ENCODE results near the gene NATD1.

Gene NATD1

DNA sequence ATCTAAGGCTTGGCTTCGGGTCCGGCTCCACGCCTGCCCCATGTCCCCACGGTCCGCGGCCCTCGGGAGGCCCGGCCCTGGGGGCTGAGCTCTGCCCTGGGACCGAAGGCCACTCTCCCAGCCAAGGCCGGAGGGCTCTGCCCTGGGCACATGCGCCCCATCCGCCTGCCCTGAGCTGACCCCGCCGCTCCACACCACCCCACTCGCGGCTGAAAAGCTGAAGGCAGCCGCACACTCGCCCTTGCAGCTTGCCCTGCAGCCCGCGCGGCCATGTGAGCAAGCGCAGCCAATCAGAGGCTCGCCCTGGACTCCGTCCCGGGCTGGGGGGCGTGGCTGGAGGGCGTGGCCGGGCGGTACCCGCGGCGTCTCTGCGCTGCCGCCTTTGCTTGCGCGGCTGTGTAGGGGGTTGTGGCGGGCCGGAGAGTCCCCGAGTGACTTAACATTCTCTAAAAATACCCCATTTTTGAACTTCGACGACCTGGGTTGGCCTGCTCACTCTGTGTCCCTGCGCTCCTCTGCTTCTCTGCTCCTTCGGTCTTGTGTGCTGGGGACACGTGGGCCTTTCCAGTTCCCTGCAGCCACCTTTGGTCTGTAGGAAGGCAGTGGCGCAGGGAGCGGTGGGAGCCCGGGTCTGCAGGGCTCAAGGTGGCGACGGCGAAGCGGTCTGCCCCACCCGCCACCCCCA lies 22.5 kb upstream of the NATD1 start:
- DNase-seq (ENCODE audit: low read depth): no peak

GRCh38 chr17:21275047-21275578 lies 21.9 kb upstream of the NATD1 start:
- DNase-seq (ENCODE audit: low read depth): no peak

DNA sequence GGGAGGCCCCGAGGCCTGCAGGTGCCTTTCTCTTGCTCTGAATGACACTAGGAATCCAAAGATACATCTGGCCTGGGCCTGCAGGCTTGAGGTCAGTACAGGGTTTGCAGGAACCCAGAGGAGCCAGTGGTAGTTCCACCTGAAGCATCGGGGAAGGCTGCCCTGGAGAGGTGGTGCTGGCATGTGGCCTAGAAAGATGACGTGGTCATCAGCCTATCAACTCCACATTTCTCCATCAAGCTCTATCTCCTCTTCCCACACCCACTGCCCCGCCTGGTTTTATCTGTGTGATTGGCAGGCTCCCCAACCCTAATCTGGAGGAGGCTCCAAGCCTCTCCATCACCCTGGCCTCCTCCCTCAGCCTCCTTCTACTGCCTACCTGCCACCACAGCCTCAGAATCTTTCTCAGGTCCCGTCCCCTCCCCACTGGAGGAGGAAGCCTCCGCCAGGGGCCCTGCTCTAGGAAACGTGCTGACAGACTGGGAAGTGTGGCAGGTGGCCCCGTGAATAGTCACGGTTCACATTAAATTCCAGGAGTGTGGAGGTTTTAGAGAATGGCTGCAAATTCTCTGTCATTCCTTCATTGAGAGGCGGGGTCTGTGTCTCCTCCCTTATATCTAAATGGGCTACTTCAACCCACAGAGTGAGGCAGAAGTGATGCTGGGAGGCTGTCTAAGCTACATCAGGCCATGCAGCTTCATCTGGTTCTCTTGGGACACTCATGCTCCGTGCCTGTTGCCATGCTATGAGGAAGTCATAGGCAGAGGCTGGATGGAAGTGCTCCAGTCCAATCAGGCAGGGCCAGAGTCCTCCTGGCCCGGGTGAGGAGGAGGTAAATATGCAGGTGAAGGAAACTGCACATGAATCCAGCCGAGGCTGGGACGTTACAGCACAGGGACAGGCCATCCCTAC lies 19.9 kb upstream of the NATD1 start:
- no peak for DNase-seq (ENCODE audit: low read depth)

DNA sequence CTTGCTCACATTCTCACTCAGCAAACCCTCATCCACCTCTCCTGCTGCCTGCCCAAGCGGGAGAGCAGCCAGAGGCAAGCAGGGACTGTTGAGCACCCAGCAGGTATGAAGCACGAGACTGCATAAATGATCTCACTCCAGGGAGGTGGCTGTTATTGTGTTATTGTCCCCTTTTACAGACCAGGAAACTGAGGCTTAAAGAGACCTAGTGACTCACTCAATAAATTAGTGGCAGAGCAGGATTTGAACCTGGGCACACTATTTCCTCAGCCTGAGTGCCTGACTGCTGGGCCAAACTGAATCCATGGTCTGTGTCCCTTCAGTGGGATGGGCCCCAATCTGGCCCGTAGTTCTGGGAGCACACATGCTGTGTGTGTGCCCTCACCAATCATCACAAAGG lies 19.0 kb upstream of the NATD1 start:
- DNase-seq (ENCODE audit: low read depth): no peak

- no peak for DNase-seq (ENCODE audit: low read depth)
Measured at GRCh38 chr17:21271454-21272183, 18.4 kb upstream of the NATD1 start.

DNA sequence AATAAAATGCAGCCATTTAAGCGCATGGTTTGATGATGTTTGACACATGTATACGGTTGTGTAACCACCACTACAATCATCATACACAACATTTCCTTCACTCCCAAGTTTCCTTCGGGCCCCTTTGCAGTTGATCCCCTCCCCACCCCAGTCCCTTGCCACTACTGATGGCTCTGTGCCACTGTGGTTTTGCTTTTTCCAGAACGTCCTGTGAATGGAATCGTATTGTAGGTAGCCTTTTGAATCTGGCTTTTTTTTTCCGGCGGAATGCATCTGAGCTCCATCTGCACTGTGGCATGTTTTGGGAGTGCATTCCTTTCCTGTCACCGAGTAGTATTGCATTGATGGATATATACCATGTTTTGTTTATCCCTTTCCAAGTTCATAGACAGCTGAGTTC lies 16.2 kb upstream of the NATD1 start:
- no peak for DNase-seq (ENCODE audit: low read depth)

DNA sequence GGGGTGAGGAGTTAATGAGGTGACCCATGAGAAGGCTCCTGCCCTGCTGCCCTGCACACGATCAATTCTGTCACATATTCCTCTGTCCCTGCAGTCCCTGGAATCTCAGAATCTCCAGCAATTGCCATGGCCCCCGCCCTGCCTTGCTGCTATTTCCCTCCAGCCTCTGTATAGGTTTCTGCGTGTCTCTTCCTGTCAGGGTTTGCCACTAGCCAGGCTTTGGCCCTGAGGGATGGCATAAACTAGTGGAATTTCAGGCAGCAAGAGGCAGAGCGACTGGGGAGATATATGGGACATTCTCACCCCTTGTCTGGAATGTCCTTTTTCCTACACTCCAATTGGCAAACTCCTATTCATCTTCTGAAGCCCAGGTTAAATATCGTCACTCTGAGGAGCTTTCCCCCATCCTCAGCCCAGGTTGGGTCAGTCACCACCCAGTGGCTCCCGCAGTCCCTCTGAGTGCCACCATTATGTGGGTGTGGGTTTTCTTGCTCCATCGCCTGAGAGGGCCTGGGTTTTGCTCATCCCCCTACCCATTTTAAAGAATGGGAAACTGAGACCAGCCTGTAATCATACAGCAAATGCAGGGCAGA lies 15.5 kb upstream of the NATD1 start:
- no peak for DNase-seq (ENCODE audit: low read depth)

DNA sequence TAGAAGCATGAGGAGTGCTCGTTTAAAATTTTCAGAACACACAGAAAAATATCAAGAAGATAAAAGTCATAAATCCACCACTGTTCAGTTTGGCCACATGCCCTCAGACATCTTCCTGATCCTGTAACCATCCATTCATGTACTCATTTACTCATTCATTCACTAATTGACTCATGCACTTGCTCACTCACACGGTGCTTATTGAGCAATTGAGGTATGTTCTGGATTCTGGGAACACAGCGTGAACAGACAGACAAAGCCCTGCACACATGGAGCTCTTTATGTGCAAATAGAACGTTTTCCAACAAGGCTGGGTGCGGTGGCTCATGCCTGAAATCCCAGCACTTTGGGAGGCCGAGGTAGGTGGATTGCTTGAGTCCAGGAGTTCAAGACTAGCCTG lies 10.2 kb upstream of the NATD1 start:
- no peak for DNase-seq (ENCODE audit: low read depth)

GRCh38 chr17:21262259-21262993 lies 9.2 kb upstream of the NATD1 start:
- no peak for DNase-seq (ENCODE audit: low read depth)

GRCh38 chr17:21258593-21258992 lies 5.4 kb upstream of the NATD1 start:
- DNase-seq (ENCODE audit: low read depth): no peak

DNA sequence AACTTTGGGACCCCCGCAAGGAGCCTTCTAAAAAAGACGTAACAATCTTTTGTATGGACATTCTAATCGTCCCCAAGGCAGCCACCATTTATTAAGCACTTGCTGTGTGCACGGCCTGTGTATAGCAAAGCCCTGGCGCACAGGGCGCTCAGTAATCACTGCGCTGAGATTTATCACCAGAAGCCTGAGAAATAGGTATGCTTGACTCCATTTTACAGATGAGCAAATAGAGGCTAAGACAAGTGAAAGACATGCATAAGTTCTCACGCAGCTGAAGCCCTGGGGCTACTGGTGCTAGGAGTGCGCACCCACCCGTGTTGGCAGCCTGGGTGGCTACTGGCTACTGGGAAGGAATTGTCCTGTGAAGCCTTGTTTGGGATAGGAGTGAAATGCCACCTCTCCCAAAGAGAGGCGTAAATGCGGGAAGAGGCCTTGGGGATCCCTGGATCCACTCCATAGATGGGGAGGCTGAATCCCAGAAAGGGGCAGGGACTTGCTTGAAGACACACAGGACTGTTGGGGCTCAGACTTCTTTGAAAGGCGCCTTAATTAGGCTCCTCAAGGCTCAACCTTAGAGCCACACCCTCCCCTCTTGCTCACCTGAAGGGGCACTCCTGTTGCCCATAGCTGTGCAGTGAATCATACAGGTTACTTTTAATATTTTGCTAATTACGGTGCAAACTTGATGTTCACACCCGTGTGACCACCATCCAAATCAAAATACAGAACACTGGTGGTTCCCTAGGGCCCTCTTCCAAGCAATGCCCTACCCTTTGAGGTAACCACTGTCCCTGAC lies 634 bp upstream of the NATD1 start:
- no peak for DNase-seq (ENCODE audit: low read depth)

DNA sequence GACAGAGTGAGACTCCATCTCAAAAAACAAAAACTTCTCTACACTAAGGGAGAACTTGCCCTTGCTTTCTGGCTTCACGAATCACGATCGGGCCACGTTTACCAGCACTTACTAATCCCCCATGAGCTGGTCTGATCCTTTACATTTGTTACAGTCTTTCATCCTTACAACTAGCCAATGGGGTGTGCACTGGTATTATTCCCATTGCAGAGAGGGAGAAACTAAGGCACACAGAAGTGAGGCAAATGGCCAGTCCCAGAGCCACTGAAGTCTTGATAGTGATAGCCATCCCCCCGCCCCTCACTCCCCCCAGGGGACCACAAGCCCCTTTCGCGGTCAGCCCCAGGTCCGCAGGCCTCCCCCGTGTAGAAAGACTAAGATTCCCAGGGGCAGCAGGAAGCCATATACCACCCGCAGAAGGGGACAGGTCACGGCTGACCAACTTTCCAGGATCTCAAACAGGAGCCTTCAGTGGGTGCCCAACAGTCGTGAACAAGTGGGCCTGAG lies 868 bp downstream of the NATD1 start:
- DNase-seq (ENCODE audit: low read depth): no peak

GRCh38 chr17:21251337-21252010 lies 1.7 kb downstream of the NATD1 start:
- DNase-seq (ENCODE audit: low read depth): no peak

DNA sequence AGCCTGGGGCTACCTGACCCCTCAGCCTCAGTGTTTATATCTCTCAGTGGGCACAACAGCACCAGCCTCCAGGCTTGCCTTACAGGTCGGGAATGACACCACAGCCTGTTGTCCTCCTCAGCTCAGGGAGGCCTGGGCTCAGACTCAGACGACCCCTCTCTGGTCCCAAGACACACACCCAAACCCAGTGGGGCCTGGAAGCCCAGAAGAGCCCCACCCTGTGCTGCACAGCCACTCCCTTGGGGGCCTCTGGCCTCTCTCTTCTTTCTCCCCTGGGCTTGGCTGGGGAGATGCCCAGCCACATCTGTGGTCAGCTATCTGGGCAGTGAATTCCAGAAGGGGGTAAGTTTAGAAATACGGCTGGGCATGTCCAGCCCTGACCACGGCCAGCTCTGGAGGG lies 2.4 kb downstream of the NATD1 start:
- no peak for DNase-seq (ENCODE audit: low read depth)

DNA sequence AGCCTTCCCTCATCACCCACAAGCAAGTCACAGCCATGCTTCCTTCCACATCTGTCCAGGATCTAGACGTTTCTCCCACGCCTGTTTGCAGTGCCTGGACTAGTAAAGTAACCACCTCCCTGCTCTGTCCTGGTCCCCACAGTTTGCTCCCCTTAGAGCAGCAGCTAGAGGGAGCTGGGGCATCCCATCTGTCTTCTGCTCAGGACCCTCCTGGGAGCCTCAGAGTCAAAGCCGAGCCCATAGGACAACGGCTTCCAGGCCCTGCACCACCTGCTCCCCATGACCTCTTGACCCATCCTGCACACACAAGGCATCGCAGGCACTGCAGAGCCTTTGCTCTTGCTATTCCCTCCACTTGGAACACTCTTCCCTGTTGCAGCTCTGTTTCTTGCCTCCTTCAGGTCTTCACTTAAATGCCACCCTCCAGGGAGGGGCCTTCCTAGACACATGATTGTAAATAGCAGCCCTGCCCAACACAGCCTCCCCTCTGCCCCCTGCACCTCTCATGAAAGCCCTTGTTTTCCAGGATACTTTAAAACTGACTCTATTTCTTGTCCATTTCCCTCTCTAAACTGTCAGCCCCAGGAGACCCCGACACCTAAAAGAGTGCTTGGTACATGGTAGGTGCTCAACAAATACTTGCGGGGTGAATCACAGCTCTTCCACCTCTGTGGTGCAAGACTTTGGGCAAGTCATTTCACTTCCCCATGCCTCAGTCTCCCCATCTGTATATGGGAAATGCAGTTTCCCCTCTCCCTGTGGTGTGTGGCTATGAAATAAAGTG lies 3.1 kb downstream of the NATD1 start:
- no peak for DNase-seq (ENCODE audit: low read depth)

DNA sequence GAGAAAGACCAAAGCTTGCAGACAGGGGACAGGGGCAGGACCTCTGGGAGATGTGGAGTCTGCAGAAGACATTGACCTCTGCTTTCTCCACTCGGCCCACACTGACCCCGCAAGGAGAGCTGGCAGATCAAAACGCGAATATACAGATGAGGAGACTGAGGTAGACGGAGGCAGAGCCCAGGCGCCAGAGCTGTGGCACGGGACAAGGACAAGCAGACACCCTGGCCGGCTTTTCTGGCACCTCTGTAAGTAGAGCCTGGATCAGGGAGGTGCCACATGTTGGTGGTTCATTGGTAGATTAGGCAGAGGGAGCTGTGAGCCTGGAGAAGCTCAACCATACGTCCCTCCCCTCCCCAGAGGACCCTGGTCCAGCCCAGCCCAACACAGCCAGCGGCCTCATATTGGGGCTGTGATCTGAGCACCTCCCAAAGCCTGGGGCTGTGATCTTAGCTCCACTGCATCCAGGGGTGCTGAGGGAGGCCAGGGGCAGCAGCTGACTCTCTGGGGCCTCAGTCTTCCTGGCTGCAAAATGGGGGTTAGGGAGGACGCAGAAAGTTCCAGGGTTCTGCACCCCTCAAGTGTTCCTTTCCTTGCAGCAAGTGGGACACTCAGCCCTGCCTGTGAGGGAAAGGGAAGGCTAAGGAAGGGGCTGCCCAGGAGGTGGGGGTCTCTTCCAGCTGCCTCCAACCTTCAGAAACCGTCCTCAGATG lies 4.0 kb downstream of the NATD1 start:
- DNase-seq (ENCODE audit: low read depth): no peak

DNA sequence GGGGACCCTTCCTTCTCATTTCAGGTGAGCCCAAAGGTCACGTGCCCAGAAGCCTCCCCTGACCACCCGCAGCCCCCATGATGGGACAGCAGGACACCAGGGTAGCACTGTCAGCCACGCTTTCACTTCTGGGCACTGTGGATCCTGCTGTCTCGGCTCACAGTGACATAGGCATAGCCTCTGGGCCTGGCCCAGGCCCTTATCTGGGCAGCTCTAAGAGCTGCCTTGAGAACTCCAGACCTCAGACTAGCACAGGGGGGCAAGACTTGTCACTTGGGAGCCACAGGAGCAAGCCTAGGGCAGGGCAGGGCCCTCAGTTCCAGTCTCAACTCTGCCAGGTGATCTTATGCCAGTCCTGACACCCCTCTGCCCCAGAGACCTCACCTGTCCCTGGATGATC lies 4.7 kb downstream of the NATD1 start:
- DNase-seq (ENCODE audit: low read depth): no peak

DNA sequence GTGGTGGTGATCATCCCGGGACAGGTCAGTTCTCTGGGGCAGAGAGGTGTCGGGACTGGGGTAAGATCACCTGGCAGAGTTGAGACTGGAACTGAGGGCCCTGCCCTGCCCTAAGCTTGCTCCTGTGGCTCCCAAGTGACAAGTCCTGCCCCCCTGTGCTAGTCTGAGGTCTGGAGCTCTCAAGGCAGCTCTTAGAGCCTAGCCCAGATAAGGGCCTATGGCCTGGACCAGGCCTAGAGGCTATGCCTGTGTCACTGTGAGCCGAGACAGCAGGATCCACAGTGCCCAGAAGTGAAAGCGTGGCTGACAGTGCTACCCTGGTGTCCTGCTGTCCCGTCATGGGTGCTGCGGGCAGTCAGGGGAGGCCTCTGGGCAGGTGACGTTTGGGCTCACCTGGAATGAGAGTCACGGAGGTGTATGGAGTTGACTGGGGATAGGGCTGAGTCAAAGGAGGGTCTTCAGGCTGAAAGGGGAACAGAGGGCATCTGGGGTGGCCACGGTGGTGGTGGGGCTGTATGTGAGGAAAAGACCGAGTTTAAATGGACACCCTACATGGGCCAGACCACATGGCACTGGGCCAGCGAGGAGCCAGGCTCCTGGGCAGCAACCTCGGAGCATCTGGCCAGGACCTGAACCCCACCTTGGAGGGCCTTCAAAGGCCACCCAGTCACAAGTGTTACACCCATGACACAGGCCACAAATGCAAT lies 5.5 kb downstream of the NATD1 start:
- DNase-seq (ENCODE audit: low read depth): no peak
